EH (cell line): ENCODE results near the gene SYNE1.
"Not testable (repeated sequence)": the region's sequence is repeated elsewhere in the genome, so short reads cannot be mapped to it uniquely, and the experiment has no call there.

Experiments used
- DNase-seq: peaks from one replicate; pipeline ENCODE4 v3.0.0-alpha.2; 2015; ENCODE audit warnings: low read depth

Gene SYNE1

DNA sequence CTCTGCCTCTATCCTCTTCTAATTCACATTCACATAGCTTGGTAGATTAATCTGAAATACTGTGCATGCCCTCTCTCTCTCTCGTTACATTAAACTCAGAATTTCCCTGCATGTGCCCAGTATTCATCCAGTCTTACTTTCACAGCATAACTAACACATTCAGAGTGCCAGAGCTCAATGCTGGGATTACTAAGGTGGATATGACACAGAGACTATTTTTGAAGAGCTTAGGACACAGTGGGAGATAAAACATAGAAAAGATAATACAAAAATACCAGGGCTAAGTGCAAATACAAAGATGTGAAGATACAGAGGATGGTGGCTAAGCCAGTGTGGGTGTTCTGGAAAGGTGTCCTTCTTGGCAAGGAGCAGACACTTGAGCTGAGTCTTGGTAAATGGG is 6.3 kb downstream of the SYNE1 start:
- DNase-seq = no peak

DNA sequence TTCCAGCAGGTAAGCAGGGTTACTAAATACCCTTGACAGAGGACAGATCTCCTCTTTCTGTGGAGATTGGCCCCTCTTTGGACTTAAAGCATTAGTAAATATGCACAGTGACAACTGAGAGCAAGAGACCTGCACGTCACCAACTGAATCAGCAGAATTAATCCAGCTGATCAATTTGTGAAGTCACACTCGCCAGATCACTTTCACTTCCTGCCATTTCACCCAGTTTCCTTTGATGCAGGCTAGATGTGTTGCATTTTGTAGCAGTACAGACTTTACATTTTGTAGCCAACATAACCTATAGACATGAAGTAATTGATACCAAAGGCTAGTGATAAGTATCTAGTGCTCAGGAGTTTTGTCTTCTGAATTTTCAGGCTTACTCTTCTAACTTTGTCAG is 11.9 kb downstream of the SYNE1 start:
- DNase-seq = no peak

DNA sequence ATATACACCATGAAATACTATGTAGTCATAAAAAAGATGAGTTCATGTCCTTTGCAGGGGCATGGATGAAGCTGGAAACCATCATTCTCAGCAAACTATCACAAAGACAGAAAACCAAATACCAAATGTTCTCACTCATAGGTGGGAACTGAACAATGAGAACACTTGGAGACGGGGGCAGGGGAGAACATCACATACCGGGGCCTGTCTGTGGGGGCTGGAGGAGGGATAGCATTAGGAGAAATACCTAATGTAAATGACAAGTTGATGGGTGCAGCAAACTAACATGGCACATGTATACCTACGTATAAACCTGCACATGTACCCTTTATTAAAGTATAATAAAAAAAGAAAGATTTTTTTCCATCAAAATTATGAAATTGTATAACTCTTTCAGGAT is 22.4 kb downstream of the SYNE1 start:
- DNase-seq = not testable (repeated sequence)

DNA sequence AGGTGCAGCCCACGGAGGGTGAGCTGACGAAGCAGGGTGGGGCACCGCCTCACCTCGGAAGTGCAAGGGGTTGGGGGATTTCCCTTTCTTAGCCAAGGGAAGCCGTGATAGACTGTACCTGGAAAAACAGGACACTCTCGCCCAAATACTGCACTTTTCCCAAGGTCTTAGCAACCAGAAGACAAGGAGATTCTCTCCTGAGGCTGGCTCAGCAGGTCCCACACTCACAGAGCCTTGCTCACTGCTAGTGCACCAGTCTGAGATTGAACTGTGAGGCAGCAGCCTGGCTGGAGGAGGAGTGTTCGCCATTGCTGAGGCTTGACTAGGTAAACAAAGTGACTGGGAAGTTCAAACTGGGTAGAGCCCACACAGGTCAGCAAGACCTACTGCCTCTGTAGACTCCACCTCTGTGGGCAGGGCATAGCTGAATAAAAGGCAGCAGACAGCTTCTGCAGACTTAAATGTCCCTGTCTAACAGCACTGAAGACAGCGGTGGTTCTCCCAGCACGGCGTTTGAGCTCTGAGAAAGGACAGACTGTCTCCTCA is 28.0 kb downstream of the SYNE1 start:
- no peak for DNase-seq

DNA sequence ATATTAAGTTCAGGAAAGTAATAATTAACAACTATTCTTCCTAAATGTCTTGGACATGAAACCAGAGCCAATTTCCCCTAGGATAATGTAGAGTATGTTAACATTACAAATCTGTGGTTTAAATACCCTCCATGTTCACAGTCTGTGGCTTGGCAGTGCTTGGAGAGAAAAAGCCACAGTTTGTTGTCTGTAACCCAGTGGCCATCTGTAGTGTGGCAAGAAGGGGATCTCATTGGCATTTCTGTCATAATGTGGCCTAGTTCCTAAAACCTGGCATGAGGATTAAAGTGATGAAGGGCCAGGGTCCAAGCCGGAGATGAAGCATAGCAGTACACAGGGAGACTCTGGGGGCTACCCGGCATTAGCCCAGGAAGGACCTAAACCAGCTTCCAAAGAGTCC is 31.2 kb downstream of the SYNE1 start:
- DNase-seq = no peak

DNA sequence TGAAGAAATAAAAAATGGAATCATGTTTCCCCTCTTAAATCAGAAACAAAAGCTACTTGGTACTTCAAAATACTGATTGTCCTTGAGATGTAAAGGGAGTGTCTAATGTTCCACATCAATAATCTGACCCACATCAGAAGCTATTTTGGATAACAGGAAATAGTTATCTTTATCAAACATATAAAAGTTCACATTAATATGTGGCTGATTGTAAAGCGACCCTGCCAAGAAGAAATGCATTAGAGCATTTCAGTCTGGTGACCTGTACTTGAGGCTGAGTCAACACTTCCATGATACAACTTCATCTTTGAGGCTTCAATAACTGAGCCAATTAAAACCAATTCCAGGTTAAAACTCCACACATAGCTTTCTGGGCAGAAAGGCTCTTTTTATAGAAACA is 31.8 kb downstream of the SYNE1 start:
- peak; percentile 40 for DNase-seq

DNA sequence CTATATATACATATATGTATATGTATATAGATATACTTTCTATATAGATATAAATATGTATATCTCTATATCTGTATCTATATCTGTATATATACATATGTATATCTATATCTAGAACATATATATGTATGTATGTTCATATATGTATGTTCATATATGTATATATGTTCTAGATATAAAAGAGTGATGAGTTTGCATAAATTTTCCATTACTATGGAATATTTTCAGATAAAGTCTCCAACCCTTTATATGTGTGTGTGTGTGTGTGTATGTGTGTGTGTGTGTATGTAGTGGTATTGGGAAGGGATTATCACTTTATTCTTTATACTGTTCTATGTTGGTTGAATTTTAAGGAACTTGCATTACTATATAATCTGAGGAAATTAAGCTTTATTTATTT is 33.3 kb downstream of the SYNE1 start:
- no peak for DNase-seq

DNA sequence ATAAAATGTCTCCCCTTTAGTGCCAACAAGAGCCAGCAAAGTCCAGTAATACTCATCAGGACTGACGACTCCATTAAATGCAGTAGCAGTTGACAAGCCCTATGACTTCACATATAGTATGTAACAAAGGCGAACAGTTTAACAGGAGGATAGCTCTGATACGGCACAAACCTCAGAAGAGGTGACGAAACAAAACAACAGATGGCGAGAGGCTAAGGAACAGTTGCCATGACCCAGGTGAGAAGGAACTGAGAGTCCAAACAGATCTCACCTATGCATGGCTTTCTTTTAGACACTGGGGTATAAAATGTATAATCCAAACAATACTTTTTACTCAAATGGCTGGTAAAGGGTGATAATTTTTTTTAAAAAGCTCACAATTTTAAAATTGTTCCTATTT is 37.1 kb downstream of the SYNE1 start:
- no peak for DNase-seq

DNA sequence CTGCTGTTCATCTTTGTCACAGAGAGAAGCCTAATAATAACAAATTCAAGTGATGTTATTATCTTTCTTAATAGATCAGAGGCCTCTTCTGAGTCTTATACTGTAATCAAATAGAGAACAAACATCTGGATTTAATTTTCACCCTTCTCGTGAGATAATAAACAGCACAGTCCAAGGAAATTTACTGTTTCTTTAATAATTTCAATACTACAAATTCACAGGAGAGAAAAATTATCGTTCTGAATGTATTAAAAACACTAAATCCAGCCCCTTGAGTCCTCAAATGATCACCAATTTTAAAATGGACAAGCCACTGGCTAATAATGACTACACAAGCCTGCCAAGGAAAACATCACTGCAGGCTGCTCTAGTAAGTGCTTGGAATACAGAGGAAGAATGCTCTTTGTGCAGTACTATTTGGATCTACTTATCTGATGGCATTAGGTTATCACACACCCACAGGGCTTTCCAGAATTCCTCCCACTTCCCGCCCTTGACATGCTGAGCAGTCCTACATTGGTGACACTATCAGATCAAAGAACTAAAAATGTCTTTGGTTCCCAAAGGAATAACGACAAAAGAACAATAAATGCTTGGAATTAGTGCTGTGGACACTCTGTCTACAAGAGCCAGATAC is 38.1 kb downstream of the SYNE1 start:
- peak; percentile 53 for DNase-seq

DNA sequence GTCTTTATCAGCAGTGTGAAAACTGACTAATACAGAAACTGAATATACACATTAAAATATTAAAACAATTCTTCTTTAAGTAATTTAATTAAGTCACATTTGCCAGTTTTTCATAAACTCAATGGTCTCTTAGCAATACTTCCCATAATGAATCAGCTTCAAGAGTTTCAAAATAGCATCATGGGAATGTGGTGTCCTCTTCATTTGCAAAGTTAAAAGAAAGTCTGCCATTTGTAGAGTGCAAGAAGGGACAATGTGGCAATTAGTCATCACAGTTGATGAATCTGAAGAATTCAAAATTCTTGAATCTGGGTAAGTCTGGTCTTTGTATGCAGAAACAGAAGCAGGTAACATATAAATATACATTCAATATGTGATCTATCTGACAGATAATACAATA is 38.7 kb downstream of the SYNE1 start:
- DNase-seq = peak; percentile 61

DNA sequence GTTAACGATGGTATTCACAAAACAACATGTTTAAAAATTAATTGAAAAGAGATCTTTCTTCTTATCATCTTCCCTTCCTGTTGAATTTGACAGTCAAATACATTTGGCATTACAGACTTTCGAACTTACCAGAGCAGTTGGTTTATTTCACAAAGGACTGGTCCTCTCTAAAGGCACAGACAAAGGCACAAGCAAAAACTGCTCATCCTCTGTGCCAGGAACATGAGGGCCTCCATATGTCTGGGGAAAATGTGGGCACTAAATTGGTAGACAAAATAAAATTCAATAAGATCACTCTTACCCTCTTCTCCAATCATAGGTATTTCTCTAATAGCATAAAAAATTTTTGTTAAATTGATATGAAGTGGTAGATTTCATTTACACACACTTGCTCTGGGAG is 40.4 kb downstream of the SYNE1 start:
- no peak for DNase-seq

DNA sequence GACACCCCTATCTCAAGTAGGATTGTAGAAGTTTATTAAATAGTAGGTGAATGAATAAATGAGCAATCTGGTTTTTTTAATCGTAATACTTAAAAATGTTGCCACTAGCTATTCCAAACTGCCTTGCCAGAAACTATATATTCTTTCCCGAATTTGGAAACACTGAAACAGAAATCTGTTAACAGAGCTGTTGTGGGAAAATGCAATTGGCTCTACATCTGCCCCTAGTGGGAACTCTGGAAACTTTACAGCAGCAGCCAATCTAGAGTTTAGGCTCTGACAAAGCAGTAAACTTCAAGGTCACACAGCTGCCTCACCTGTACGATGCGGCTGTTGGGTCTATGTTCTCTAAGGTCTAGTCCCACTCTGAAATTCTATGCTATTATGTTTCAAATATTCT is 41.7 kb downstream of the SYNE1 start:
- DNase-seq = peak; percentile 18

DNA sequence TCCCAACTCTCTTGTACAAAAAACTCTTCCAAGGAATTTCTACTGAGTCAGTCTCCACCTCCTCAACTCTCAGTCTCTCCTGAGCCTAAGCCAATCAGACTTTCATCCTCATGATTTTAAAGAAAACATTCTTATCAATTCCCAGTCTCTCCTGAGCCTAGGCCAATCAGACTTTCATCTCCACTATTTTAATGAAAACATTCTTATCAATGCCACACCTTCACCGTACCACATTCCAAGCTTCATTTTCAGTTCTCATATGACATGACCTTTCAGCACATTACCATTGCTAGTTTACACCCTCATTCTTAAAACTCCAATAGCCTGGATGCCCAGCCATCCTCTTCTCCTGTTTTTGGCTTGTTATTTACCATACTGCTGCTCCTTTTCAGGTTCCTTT is 42.5 kb downstream of the SYNE1 start:
- no peak for DNase-seq

DNA sequence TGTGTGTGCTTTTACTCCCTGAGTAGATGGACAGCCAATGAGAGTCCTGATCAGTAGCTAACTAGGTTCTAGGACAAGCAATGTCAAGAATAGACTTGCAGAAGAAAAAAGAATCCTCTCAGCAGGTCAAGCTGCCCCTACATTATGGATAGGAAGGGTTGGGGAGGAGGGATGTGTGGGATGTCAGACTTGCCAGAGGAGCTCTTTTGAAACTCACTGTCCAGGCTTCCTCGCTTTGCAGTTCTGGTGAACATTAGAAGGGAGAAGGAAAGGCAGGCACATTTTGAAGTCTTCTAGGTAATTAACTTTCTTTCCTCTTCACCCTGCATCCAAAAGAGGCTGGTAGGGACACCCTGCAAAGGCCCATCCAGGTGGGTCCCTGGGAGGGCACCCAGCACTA is 48.7 kb downstream of the SYNE1 start:
- no peak for DNase-seq

DNA sequence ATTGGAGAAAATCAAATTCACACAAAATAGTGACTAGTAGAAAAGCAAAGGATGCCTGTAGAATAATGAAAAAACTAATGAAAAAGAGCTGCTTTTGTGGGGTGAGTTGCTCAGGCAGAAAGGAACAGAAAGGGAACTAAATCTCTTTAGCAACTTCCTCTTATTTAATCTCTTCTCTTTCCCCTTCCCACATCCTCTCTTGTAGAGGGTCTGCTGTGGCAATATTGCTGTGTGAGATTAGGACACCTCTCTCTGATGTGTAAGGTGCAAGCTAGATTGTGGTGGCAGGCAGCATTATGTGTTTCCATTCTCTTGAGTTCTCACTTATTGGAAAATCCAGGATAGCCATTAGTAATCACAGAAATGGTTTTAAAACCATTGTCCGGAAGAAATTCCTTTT is 49.7 kb downstream of the SYNE1 start:
- no peak for DNase-seq

DNA sequence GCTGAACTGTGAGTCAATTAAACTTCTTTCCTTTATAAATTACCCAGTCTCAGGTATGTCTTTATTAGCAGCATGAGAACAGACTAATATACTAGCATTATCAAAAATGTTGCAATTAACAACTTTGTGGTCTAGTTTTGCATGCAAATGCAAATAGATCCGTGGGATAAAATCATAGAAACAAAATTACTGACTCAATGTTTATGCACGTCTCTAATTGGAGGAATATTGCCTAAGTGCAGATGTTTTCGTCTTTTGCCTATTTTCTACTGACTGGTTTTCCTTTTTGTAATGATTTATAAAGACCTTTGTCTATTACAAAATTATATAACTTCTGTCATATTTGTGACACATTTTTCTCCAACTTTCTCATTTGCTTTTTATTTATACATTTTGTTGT is 51.9 kb downstream of the SYNE1 start:
- no peak for DNase-seq

DNA sequence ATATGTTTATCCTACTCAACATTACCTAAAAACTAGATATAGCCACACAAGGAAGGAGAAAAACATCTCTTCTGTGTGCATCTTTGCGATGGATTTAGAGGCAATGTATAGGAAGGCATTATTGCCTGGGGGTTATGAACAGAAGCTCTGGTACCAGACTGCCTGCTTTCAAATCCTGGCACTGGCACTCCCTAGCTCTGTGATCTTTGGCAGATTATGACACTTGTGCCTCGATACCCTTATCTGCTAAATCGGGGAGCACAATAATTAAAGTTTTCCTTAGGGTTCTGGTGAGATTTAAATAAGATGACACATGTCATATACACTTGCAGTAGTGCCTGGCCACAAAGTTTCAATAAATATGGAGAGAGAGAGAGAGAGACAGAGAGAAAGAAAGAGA is 53.3 kb downstream of the SYNE1 start:
- no peak for DNase-seq

DNA sequence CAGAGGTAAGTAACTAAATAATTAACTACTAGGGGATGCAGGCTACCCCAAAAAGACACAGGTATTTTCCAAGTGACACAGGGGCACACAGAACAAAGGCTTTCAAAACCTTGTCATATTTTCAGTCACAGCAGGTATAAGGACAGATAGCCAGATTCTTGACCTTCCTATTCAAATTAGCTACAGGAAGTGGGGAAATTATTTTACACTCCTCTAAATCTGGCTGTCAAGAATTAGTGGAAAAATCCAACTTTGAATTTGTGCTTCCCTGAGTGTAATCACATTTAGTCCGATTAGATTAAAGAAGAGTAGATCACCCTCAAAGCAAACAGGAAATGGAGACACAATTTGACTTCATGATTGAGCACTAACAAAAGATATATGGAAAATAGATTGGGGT is 60.6 kb downstream of the SYNE1 start:
- DNase-seq = no peak

DNA sequence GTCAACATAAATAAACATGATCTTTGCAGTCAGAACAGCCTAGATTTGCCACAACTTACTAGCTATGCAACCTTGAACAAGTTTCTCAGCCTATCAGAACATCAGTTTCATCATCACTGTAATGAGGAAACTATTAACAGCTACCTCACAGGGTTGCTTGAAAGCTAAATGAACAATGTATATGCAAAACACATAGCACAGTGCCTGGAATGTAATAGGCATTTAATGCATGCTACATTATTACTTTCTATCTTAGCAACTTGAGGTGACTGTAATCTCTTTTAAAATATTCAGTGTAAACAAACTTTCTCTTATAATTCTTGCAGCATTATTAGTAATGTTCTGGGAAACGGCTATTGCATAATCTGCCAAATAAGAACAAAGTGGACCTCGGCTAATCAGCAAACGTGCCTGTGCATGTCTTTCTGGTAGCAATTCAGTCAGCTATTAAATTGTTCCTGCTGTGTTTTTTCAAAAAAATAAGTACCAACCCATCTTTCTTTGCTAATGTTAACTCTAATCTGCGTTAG is 61.5 kb downstream of the SYNE1 start:
- peak; percentile 78 for DNase-seq

DNA sequence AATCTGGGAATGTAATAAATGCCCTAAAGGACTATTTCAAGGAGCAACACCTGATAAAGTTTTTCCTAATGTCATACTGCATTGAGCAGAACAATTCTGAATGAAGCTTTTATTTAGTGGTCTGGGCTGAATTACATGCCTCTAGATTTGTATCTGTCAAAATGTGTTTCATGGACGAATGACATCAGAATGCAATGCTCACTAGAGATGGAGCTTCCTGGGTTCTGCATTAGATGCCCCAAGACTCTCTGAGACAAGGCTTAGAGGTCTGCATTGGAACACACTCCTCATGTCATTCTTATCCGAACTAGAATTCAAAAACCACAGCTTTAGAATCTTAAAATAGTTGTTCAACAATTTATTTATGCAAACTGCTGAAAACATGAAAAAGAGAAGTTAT is 62.0 kb downstream of the SYNE1 start:
- DNase-seq = no peak

DNA sequence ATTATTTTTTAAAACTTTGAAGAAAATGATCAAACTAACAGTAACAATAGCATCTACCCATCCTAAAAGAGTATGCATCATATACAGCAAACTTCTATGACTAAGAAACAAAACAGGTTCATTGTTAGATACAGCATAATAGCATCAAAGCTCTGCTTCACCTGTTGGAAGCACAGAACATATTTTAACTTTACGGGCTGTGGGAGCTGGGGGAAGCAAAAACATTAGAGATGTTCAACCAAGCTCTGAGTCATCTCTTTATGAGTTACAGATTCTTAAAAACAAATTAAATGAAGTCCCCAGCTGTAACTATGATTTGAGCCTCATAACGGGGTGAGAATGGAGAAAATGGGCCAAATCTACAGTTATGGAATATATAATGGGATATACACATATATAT is 63.4 kb downstream of the SYNE1 start:
- DNase-seq = peak; percentile 40

DNA sequence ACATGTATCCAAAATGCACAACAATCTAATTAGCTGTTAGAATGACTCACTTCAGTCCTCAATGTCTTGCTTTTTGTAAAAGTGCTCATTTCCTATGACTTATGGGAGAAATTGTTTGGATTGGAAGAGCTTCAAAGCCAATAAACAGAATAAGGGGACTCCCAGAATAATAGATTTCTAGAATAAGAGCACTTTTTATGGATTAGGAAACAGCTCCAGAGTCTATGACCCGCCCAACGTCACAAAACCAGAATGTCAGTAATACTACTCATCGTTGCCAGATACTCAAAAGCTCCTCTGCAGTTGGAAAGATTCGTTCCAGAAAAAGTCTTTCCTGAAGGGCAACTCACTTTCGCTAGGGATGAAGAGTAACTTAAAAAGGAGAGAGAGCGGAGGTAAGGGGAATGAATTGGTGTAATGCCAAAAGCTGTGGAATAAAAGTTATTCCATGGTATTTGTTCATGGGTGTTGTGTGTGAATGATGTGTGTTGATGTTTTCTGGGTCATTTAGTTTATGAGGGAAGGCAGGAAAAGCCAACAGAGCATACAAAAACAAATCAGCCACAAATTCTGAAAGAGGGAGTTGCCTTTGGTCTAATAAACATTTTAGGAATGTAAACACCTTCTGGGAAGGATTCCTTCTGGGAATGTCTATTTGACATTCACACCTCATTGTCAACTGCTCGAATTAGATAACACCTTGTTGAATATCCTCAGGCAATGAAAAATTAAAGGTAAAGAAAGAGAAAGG is 64.6 kb downstream of the SYNE1 start:
- peak; percentile 70 for DNase-seq

DNA sequence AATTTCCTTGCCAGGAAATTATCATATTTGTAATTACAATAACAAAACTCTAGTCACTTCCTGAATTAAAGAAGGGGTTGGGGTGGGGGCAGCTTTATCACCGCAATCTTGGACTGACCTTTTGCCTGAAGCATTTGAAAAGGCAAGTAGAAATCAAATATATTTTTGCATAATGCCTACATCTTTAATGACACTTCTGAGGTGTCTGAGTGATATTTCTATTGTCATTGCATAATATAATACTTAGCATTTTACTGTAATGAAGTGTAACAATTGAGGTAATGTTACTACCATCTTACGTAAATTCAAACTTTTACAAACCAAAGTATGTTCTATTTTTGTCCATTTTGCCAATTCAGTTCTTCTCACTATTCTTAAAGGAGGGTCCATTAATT is 65.2 kb downstream of the SYNE1 start:
- no peak for DNase-seq

DNA sequence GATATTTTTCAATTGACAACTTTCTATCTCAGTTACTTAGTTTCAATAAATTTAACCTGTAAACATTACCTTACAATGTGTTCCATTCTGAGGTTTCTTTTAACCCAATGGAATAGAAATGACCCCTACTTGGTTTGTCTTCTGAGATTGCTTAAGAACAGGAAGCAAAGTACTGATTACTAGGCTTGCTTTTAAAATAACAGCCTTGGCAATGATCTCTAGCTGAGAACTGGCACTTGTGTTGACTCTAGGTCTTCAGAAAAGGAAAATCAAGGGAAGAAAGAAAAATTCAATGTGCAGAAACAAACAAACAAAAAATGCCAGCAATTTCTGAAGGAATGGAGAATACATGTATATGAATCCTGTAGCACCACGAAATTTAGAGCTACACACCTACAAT is 66.1 kb downstream of the SYNE1 start:
- DNase-seq = peak; percentile 2
